Measurements from ENCODE around the gene PRR3.
"Not testable (repeated sequence)": the region's sequence is repeated elsewhere in the genome, so short reads cannot be mapped to it uniquely, and the experiment has no call there.

The PRR3 gene

GRCh38 chr6:30513451-30513850 is 43.6 kb upstream of the PRR3 start:
- no peak for DNase-seq (ENCODE audit: extremely low spot score)
- ChIA-PET POLR2A (interaction anchor here (1.5 kb wide), 1 partner anchor 20 kb away, joined by 3 read pairs; no protein-coding TSS in a partner anchor), CTCF (interaction anchor here (0.9 to 5.1 kb wide), 4 partner anchors 17 to 28 kb away, joined by 3 to 27 read pairs (median 13); no protein-coding TSS in a partner anchor)
- TF ChIP-seq CTCF (IDR thresholded peaks at IDR 0.05; ENCODE audit: control extremely low read depth, extremely low read depth, low read depth, missing control alignments): no peak

- no peak for DNase-seq (ENCODE audit: extremely low spot score)
- TF ChIP-seq CTCF (IDR thresholded peaks at IDR 0.05; ENCODE audit: control extremely low read depth, extremely low read depth, low read depth, missing control alignments): no peak
- POLR2A ChIA-PET: no interaction called here
- CTCF ChIA-PET: interaction anchor here (1.3 kb wide), 1 partner anchor 17 kb away, joined by 4 read pairs; no protein-coding TSS in a partner anchor
Measured at GRCh38 chr6:30515106-30515505, 42.0 kb upstream of the PRR3 start.

- TF ChIP-seq CTCF (IDR thresholded peaks at IDR 0.05; ENCODE audit: control extremely low read depth, extremely low read depth, low read depth, missing control alignments): no peak
- CTCF ChIA-PET: interaction anchor here (1.2 to 2.7 kb wide), 4 partner anchors 14 to 34 kb away, joined by 3 to 13 read pairs (median 6); no protein-coding TSS in a partner anchor
- POLR2A ChIA-PET: interaction anchor here (0.7 to 1.0 kb wide), 2 partner anchors 23 to 26 kb away, joined by 3 to 5 read pairs; no protein-coding TSS in a partner anchor
- peak; percentile 78 for DNase-seq (ENCODE audit: extremely low spot score)
Measured at GRCh38 chr6:30515944-30516753, 40.9 kb upstream of the PRR3 start.

GRCh38 chr6:30516754-30517076 is 40.4 kb upstream of the PRR3 start:
- ChIA-PET POLR2A (interaction anchor here (0.7 to 1.0 kb wide), 2 partner anchors 23 to 26 kb away, joined by 3 to 5 read pairs; no protein-coding TSS in a partner anchor), CTCF (interaction anchor here (1.2 to 2.7 kb wide), 4 partner anchors 13 to 35 kb away, joined by 3 to 13 read pairs (median 6); no protein-coding TSS in a partner anchor)
- not testable (repeated sequence) for DNase-seq (ENCODE audit: extremely low spot score)

GRCh38 chr6:30517767-30518504 is 39.2 kb upstream of the PRR3 start:
- DNase-seq (ENCODE audit: extremely low spot score): not testable (repeated sequence)
- CTCF ChIA-PET: interaction anchor here (0.8 to 2.7 kb wide), 10 partner anchors 8 to 36 kb away, joined by 3 to 13 read pairs (median 4); no protein-coding TSS in a partner anchor
- POLR2A ChIA-PET: interaction anchor here (1.0 kb wide), 1 partner anchor 24 kb away, joined by 4 read pairs; no protein-coding TSS in a partner anchor

- ChIA-PET CTCF (interaction anchor here (0.8 to 2.7 kb wide), 10 partner anchors 9 to 37 kb away, joined by 3 to 13 read pairs (median 4); no protein-coding TSS in a partner anchor), POLR2A (interaction anchor here (1.0 kb wide), 1 partner anchor 25 kb away, joined by 4 read pairs; no protein-coding TSS in a partner anchor)
- DNase-seq (ENCODE audit: extremely low spot score): not testable (repeated sequence)
Measured at GRCh38 chr6:30518505-30519145, 38.5 kb upstream of the PRR3 start.

GRCh38 chr6:30520522-30520921 is 36.6 kb upstream of the PRR3 start:
- DNase-seq (ENCODE audit: extremely low spot score): no peak
- ChIA-PET CTCF (interaction anchor here (1.3 to 3.2 kb wide), 4 partner anchors 12 to 37 kb away, joined by 4 to 16 read pairs (median 9); no protein-coding TSS in a partner anchor), POLR2A (no interaction called here)
- TF ChIP-seq CTCF (IDR thresholded peaks at IDR 0.05; ENCODE audit: control extremely low read depth, extremely low read depth, low read depth, missing control alignments): no peak

GRCh38 chr6:30521082-30521481 is 36.0 kb upstream of the PRR3 start:
- ChIA-PET POLR2A (interaction anchor here (0.6 kb wide), 1 partner anchor 58 kb away, joined by 3 read pairs; no protein-coding TSS in a partner anchor), CTCF (interaction anchor here (0.7 to 3.2 kb wide), 6 partner anchors 9 to 76 kb away, joined by 3 to 16 read pairs (median 5); no protein-coding TSS in a partner anchor)
- DNase-seq (ENCODE audit: extremely low spot score): not testable (repeated sequence)

- ChIA-PET CTCF (interaction anchor here (0.7 to 3.2 kb wide), 8 partner anchors 10 to 75 kb away, joined by 3 to 16 read pairs (median 4); no protein-coding TSS in a partner anchor), POLR2A (interaction anchor here (0.6 kb wide), 1 partner anchor 57 kb away, joined by 3 read pairs; no protein-coding TSS in a partner anchor)
Measured at GRCh38 chr6:30521952-30522351, 35.1 kb upstream of the PRR3 start.

GRCh38 chr6:30526444-30526843 is 30.7 kb upstream of the PRR3 start:
- DNase-seq (ENCODE audit: extremely low spot score): not testable (repeated sequence)
- CTCF ChIA-PET: interaction anchor here (2.3 to 7.2 kb wide), 3 partner anchors 14 to 32 kb away, joined by 5 to 160 read pairs (median 12); no protein-coding TSS in a partner anchor
- POLR2A ChIA-PET: interaction anchor here (1.1 to 1.9 kb wide), 2 partner anchors 9 to 33 kb away, joined by 3 to 13 read pairs; no protein-coding TSS in a partner anchor

More at GRCh38 chr6:30521952-30522351, 35.1 kb upstream of the PRR3 start:
- DNase-seq (ENCODE audit: extremely low spot score): not testable (repeated sequence)

- CTCF ChIA-PET: interaction anchor here (0.8 to 7.2 kb wide), 11 partner anchors 12 to 558 kb away, joined by 3 to 160 read pairs (median 6); no protein-coding TSS in a partner anchor
- DNase-seq (ENCODE audit: extremely low spot score): peak; percentile 51
- POLR2A ChIA-PET: interaction anchor here (0.8 to 1.7 kb wide), 5 partner anchors 10 to 39 kb away, joined by 3 to 12 read pairs (median 8); partner anchors contain the start of gene PRR3
Measured at GRCh38 chr6:30529349-30529875, 27.7 kb upstream of the PRR3 start.

Data from GM10248 (cell line).